Measurements from ENCODE around the gene PPP1R17.
A peak's percentile ranks its signal among the peaks of the same experiment; 100 is the strongest.

Gene PPP1R17

GRCh38 chr7:31687024-31687748 lies at the start of gene PPP1R17:
Gene PPP1R17 (plus strand): TSS chr7:31687215. CDS start chr7:31692442, 5,227 bp downstream.
- no peak for DNase-seq

GRCh38 chr7:31640381-31640780 lies 46.6 kb upstream of the PPP1R17 start:
- DNase-seq: peak; percentile 36 to 43 (median 42)

GRCh38 chr7:31642681-31643115 lies 44.3 kb upstream of the PPP1R17 start:
- no peak for DNase-seq

DNA sequence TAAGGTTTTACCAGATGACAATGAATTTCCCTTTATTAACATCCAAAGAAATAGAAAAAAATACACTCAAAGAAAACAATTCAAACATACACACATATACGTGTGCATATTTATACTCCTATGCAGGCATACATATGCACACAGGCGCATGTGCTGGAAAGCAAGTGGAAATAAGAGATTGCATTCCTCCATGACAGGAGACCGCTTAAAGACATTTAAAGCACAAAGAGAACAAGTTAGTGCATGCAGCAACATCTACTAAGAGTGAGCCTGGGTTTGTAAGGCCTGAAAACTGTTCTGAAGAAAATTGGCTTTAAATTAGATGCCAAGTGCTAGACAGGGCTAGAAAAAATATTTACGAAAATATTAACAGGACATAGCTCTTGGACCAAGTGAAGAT lies 40.1 kb upstream of the PPP1R17 start:
- no peak for DNase-seq

DNA sequence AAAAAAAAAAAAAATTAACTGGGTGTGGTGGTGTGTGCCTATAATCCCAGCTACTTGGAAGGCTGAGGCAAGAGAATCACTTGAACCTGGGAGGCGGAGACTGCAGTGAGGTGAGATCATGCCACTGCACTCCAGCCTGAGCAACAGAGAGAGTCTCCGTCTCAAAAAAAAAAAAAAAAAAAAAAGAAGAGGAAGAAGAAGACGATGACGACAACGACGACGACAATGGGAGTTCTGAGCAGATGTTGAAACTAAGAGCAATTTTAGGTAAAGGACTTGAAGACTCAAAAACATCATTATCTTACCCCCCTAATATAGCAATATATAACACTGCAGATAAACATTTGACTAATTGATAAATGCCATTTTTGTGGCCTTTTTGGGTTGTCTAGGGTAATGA lies 39.5 kb upstream of the PPP1R17 start:
- DNase-seq: peak; percentile 70 to 82 (median 77)

GRCh38 chr7:31648288-31648687 lies 38.7 kb upstream of the PPP1R17 start:
- DNase-seq: peak; percentile 31 to 63 (median 50)

GRCh38 chr7:31648880-31649279 lies 38.1 kb upstream of the PPP1R17 start:
- DNase-seq: peak in 2 of 3 donors; percentile 29 to 42

GRCh38 chr7:31651234-31652062 lies 35.6 kb upstream of the PPP1R17 start:
- DNase-seq: no peak

DNA sequence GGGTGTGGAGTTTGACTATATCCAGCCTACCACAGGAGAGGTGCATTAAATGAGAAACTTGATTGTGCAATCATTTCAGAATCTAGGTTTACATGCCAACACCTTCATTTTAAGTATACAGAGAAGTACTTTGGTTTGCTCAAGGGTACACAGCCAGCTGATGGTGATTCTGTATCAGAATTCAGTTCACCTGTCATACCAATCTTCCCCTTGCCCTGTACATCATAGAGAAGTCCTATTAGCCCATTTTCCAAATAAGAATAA lies 35.0 kb upstream of the PPP1R17 start:
- no peak for DNase-seq

- no peak for DNase-seq
These were observed 23.9 kb upstream of the PPP1R17 start for GRCh38 chr7:31663072-31663471.

DNA sequence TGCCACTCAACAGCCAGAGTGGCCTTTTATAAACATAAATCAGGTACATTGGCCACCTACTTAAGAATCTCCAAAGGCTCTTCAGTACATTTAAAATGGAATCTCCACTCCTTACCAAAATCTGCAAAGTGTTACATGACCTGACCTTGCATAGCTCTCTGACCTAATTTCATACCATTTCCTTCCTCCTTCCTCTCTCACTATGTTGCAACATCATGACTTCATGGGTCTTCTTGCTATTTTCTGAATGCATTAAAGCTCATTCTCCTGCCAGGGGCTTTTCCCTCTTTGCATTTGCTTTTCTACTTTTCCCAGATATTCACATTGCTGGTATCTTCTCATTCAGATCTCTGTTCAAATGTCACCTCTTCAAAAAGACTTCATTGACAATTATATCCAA lies 22.1 kb upstream of the PPP1R17 start:
- peak; percentile 75 to 92 (median 91) for DNase-seq

- peak; percentile 44 to 63 (median 58) for DNase-seq
These were observed 21.5 kb upstream of the PPP1R17 start for GRCh38 chr7:31665546-31665945.

- DNase-seq: peak in 1 of 3 donors; percentile 39
These were observed 17.6 kb upstream of the PPP1R17 start for GRCh38 chr7:31669461-31669860.

GRCh38 chr7:31679574-31680305 lies 7.3 kb upstream of the PPP1R17 start:
- no peak for DNase-seq

DNA sequence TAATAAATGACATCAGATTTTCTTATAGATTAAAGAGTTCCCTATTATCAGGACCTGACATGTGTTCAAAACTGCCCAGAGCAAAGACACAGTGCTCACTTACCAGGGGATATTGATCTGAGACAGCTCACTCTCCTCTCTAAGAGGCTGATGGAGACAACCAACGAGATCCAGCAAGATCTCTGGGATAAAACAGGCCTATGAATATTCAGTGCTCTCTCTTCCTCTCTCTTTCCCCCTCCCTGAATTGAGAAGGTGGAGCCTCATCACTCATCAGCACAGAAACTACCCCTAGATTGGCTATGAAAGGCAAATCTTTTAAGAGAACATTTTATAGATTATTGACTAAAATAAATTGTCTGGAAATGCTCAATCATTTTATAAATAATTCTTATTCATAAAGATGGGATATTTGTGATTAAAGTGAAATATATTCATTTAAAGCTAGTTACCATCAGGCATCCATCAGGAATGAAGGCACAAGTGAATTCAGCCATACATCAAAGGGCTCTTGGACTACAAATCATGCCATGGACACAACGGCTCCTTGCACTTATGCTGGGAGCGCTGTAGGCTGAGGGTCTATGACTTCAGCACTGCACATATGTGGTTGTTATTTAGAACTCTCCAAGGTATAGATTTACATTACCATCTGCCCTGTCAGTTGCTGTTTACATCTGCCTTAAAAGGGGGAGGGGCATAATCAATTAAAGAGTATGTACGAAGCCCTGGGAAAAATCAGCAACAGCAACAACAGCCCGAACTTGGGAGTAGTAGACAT lies 3.4 kb upstream of the PPP1R17 start:
- DNase-seq: no peak

- DNase-seq: peak; percentile 68 to 78 (median 73)
These were observed 1.4 kb downstream of the PPP1R17 start for GRCh38 chr7:31688372-31688771.

DNA sequence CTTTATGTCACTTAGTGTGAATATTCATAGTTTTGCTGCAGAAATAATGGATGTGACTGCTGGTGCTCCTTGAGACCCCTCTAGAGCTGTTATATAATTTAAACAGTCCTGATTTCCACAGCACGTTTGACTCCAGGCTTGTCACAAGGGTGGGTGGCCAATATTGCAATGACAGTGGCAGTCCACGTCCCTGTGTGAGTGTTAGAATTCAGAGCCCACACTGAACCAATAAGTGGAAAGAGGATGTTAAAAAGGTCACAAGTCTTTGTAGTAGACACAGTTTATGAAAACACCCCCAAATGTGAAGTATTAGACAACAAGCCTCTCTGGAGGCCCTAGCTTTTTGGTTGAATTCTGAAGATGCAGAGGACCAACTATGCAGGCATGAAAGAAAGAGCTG lies 2.0 kb downstream of the PPP1R17 start:
- peak; percentile 34 to 48 (median 42) for DNase-seq

- DNase-seq: no peak
These were observed 3.9 kb downstream of the PPP1R17 start for GRCh38 chr7:31690935-31691334.

DNA sequence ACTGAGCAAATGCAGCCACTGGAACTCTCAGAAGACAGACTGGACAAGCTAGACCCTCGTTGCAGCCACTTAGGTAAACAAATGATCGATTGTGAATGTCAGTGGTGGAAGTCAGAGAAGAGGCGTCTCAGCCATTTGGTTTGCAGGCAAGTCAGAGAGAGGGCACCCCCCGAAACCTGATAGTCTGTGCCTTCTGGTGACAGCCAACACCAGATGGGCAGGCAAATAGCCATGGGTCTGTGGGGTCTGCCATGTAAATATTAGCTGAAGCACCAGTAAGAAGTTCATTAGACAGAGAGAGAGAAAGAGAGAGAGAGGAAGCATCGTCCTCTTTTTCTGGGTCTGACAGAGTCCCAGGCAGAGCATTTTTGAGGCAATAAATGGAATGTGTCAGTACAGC lies 5.4 kb downstream of the PPP1R17 start:
- DNase-seq: no peak

DNA sequence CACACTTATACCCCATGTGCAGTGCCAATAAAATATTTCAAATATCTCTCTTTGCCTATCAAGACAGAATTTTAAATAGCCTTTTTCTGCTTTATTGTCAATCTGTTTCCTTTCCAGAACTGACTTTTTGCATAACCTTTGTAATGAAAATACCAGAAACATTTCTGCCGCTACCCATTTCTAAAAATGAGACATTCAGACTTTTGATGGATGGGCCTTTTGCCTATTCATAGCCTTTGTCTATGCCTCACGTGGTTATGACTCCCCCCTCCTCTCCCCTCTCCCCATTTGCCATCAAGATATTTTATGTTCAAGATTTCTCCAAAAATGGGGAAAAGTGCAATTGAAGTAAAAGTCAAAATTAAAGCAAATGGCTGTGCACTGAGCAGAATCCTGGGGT lies 5.9 kb downstream of the PPP1R17 start:
- DNase-seq: no peak

DNA sequence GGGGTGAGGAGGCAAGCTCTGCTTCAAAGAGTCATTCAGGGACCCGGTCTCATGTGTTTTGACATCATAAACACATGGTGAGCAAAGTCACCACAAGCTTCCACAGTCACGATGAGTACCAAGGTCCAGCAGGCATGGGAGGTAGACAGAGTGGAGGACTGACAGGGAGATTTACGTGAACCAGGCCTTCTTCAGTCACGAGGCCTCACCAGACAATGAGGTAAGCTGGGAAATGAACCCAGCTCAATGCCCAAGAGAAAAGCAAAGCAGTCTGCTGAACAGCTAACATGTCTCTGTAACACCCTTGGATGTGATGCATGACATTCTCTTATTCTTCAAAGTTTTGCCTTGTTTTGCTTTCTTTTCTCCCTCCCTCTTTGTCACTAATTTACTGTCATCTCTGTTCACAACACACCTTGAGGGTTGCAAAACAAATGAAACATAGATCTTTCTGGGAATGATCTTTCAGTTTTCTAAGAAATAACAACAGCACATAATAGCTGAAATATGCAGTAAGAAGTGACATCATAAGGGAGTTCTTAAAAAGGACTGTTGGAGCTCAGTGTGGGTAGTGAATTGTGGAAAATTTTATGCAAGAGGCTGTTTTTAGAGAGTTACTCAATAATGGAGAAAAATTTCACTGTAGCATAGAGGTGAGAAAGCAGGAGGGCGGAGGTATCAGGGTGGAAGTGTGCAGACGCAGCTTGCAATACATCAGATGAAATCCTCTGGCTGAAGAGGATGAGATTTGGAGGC lies 9.0 kb downstream of the PPP1R17 start:
- DNase-seq: peak; percentile 65 to 77 (median 73)

DNA sequence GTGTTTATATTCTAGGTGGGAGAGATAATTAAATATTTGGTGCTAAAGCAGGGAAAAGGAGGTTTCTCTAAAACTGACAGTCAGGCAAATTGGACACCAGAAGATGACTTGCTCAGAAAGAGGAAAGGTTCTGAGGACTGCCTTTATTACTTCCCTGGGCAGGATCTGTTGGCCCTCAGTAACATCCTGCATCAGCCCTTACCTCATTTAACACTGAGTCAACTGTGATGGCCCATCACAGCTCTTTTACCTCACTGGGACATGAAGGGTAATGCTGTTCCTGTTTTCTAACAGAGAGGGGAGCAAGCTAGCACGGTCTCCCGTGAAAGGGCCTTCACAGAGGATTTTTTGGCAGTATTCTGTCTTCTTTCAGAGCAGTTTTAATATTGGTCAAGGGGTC lies 12.0 kb downstream of the PPP1R17 start:
- peak; percentile 10 to 86 (median 62) for DNase-seq

Data from suppressor macrophage treated with lipopolysaccharide for 1 hour (primary cell).